Left forelimb (tissue), 1 donor: Measurements from ENCODE around the gene SPIN1.

Source experiments
- DNase-seq: peaks from one replicate; pipeline ENCODE4 v3.0.0-alpha.2; 2018; ENCODE audit warnings: low spot score

SPIN1 gene

GRCh38 chr9:88436379-88436778, 48.1 kb downstream of the SPIN1 start:
- DNase-seq: no peak

DNA sequence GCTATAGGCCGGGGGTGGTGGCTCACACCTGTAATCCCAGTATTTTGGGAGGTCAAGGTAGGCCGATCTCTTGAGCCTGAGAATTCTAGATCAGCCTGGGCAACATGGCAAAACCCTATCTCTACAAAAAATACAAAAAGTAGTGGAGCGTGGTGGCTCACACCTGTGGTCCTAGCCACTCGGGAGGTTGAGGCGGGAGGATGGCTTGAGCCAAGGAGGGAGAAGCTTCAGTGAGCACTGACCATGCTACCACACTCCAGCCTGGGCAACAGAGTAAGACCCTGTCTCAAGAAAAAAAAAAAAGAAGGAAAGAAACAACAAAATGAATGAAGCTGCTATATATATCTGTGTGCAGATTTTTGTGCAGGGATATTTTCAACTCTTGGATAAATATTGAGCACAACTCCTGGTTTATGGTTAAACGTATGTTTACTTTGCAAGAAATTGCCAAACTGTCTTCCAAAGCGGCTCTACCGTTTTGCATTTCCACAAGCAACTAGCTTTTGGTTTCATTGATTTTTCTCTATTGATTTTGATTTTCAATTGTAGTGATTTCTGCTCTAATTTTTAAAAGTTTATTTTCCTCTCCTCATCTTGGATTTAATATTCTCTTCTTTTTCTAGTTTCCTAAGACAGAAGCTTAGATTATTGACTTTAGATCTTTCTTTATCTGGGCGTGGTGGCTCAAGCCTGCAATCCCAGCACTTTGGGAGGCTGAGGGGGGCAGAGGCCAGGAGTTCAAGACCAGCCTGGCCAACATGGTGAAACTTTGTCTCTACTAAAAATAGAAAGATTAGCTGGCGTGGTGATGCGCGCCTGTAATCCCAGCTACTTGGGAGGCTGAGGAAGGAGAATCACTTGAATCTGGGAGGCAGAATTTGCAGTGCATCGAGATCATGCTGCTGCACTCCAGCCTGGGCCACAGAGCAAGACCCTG, 49.2 kb downstream of the SPIN1 start:
- DNase-seq: no peak

- DNase-seq: no peak
Measured at GRCh38 chr9:88438811-88439210, 50.6 kb downstream of the SPIN1 start.

GRCh38 chr9:88441301-88442007, 53.2 kb downstream of the SPIN1 start:
- no peak for DNase-seq

DNA sequence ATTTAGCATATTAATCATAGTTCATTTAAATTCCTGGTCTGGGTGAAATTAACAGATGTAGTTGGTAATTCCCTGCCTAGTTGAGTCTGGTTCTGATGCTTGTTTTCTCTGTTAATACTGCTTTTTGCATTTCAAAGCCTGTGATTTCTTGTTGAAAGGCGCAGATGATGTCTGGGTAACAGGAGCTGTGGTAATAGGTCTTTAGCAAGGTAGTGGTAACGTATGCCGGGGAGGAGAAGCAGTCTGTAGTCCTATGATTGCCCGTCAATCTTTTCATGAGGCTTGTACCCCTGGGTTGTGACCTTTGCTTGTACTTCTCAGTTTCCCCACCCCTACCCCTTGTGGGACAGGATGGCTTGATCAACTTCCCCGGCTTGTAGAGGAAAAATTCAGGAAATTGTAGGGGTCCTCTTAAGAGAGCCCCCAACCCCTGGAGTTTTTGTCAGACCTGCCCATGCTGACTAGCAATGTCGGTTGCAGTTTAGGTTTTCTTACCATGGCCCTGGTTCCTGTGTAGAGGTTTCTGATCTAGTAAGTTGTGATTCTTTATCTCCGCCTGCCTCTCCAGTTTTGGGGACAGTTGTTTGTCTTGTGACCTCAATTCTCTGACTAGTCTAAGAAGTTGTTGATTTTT, 55.4 kb downstream of the SPIN1 start:
- DNase-seq: no peak

DNA sequence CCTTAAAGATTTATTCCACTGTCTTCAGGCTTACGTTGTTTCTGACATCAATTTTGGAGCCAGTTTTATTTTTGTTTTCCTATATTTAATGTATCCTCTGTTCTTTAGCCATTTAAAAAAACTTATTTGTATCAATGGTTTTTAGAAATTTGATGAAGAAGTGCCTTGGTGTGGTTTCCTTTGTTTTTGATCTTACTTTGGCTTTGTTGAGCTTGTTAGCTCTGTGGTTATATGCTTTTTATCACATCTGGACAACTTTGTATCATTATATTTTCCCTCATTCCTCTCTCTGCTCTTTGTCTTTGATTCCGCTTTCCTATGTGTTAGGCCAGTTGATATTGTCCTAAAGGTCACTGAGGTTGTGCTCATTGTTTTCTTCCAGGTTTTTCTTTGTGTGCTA, 58.5 kb downstream of the SPIN1 start:
- DNase-seq: no peak

DNA sequence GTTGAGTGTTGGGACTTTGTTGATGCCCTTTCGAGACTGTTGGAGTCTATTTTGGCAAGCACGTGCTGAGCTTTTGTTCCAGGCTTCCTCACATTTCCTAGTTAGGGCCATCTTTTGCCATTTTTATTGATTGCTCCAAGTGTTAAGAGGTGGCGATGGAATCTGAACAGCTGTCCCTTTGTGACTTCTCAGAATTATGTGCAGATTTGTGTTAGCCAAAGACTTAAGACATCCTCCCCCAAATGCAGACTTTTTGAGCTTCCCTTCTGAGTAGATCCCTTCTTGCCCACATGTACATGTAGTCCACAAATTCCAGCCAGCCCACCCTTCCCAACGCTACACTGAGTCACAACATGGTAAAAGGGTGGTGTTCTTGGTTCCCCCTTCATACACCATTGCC, 59.2 kb downstream of the SPIN1 start:
- DNase-seq: no peak

DNA sequence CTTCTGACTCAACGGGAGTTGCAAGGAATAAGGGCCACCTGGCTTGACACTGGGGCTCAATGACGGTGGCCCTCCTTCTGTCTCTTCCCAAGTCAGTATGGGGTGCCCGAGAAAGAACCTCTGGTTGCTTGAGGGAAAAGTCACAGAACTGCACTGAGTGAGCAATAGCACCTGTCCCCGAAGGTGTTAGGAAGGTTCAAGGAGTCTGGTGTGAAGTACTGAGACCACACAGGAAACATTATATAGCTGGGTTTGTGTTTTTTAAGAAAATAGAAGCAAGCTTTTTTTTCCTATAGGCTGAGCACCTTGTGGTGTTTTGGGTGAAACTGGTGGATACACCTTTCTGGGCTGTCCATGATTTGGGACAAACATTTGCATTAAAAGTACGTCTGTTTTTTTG, 62.9 kb downstream of the SPIN1 start:
- no peak for DNase-seq

DNA sequence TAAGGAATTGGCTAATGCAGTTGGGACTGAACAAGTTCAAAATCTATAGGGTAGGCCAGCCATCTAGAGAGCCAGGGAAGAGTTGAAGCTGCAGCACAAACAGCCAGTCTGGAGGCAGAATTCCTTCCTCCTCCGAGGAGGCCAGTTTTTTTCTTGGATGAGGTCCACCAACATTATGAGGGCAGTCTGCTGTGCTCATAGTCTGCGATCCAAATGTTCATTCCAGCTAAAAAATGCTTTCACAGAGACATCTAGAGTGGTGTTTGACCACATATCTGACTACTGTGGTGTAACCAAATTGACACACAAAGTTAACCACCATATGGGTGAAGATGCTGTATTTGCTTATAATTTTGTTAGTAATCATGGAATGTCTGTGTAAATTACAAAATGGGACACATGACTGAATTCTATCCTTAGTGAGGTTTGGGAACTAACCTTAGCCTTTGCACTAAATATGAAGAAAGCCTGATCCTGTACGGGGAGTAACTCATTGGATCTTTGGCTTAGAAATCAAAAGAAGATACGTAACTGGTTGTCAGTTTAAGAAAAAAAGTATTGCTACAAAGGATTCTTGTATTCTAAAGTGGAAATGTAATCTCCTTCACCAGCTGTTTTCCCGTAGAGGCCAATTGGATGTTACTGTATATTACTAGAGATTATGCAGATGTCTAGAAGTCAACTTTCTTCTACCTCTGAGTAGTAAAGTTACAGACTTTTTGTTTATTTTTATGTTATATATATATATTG, 70.6 kb downstream of the SPIN1 start:
- DNase-seq: no peak

DNA sequence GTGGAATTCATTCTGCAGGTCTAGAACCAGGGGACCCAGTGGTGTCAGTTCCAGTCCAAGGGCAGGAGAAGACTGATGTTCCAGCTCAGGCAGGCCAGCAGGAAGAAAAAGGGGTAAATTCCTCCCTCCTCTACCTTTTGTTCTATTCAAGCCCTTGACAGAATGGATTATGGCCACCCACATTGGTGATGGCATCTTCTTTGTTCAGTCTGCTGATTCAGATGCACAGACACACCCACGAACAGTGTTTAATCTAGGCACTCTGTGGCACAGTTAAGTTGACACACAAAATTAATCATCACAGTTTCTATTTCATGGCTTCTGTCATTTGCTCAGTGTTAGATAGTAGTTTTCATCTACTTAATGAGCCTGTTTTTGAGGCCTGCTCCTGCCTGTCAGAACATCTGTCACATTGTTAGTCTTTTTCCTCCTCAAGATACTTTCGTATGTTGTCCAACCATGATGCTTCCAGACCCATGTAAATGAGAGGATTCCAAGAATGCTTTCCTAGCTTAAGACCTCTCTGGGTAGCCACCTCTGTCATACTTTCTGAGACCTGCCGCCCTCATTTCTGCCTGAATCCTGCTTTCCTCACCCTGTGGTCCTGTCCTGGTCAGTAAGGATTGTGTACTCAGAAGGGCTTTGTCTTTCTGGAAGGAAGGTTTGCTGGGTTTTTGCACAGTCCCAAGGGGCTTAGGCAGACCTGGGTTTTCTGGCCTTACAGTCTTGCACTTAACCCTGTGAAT, 72.5 kb downstream of the SPIN1 start:
- no peak for DNase-seq

- DNase-seq: no peak
Measured at GRCh38 chr9:88462191-88462590, 73.9 kb downstream of the SPIN1 start.

DNA sequence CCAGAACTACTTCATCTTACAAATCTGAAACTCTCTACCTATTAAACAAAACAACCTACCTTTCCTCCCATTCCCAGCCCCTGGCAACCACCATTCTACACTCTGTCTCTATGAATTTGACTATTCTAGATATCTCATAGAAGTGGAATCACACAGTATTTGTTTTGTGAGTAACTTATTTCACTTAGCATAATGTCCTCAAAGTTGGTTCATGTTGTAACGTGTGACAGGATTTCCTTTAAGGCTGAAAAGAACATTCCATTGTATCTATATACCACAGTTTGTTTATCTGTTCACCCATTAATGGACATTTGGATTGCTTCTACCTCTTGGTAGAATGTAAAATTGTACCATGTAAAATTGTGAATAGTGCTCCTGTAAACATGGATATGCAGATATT, 76.6 kb downstream of the SPIN1 start:
- DNase-seq: no peak

DNA sequence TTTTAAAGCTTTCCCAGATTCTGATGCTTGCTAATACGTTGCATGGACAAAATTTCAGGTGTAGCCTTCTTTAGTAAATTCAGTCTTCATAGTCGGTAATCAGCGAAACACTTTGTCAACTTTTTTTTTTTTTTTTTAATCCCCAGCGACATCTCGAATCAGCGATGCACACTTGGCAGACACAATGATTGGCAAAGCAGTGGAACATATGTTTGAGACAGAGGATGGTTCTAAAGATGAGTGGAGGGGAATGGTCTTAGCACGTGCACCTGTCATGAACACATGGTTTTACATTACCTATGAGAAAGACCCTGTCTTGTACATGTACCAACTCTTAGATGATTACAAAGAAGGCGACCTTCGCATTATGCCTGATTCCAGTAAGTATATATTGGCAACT, 80.0 kb downstream of the SPIN1 start:
- no peak for DNase-seq

- no peak for DNase-seq
Measured at GRCh38 chr9:88476491-88477271, 88.4 kb downstream of the SPIN1 start.

- no peak for DNase-seq
Measured at GRCh38 chr9:88477300-88477751, 89.1 kb downstream of the SPIN1 start.

- DNase-seq: no peak
Measured at GRCh38 chr9:88478246-88478645, 90.0 kb downstream of the SPIN1 start.

DNA sequence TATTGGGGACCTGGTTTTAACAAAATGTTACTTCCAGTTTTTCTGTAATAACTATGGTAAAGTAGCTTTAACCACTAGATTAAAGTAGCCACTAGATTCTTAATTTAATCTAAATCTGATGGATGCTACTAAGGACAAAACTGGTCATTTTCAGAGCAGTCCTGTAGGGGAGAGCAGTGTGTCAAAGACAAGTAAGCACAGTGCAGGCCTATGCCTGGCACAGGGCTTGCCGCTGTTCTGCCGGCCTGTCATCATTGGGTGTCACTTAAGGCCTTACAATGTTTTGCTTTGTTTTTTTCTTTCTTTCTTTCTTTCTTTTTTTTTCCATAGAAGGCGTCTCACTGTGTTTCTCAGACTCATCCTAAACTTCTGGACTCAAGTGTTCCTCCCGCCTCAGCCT, 93.7 kb downstream of the SPIN1 start:
- no peak for DNase-seq

GRCh38 chr9:88488166-88488565, 99.9 kb downstream of the SPIN1 start:
- no peak for DNase-seq

- no peak for DNase-seq
Measured at GRCh38 chr9:88494983-88495721, 106.9 kb downstream of the SPIN1 start.

- DNase-seq: no peak
Measured at GRCh38 chr9:88497224-88497623, 109.0 kb downstream of the SPIN1 start.
